Measurements from ENCODE around the gene OR8B2.

OR8B2 gene

GRCh38 chr11:124380585-124380984, 3.7 kb downstream of the OR8B2 start:
- H3K79me2 ChIP-seq (ENCODE audit: low read length): no peaks in the 10 kb centered on the region
- no peaks in the 10 kb centered on the region for H3K27me3 ChIP-seq (ENCODE audit: low read depth, low read length)
- H3K9ac ChIP-seq (ENCODE audit: low read length): no peak overlapping the region
- H4K20me1 ChIP-seq (ENCODE audit: insufficient read depth, low read length): no peaks in the 10 kb centered on the region
- no peak overlapping the region for H3K27ac ChIP-seq (ENCODE audit: low read length)
- no peak overlapping the region for H3K4me2 ChIP-seq (ENCODE audit: low read length)
- no peak overlapping the region for H3K4me3 ChIP-seq (ENCODE audit: low read length)
- TF ChIP-seq EZH2phosphoT487 (IDR thresholded peaks at IDR 0.05; ENCODE audit: low read depth) (no peak), CTCF (IDR thresholded peaks at IDR 0.05; ENCODE audit: low read depth, low read length) (no peak)
- no peaks in the 10 kb centered on the region for H3K9me3 ChIP-seq (ENCODE audit: insufficient read depth, low read length)
- no peaks in the 10 kb centered on the region for H3K36me3 ChIP-seq (replicated peaks; ENCODE audit: low read depth, low read length)
- no peaks in the 10 kb centered on the region for H3K4me1 ChIP-seq (ENCODE audit: low read length)
- no peak overlapping the region for H2AFZ ChIP-seq (ENCODE audit: low read depth, low read length)

- Histone ChIP-seq H3K27me3 (ENCODE audit: low read depth, low read length) (no peaks in the 10 kb centered on the region), H3K9me3 (ENCODE audit: insufficient read depth, low read length) (no peaks in the 10 kb centered on the region), H3K4me2 (ENCODE audit: low read length) (no peak overlapping the region), H3K9ac (ENCODE audit: low read length) (no peak overlapping the region), H3K4me3 (ENCODE audit: low read length) (no peak overlapping the region), H3K4me1 (ENCODE audit: low read length) (no peaks in the 10 kb centered on the region), H4K20me1 (ENCODE audit: insufficient read depth, low read length) (no peaks in the 10 kb centered on the region), H2AFZ (ENCODE audit: low read depth, low read length) (no peak overlapping the region), H3K79me2 (ENCODE audit: low read length) (no peaks in the 10 kb centered on the region), H3K36me3 (replicated peaks; ENCODE audit: low read depth, low read length) (no peaks in the 10 kb centered on the region), H3K27ac (ENCODE audit: low read length) (no peak overlapping the region)
- TF ChIP-seq CTCF (IDR thresholded peaks at IDR 0.05; ENCODE audit: low read depth, low read length) (no peak), EZH2phosphoT487 (IDR thresholded peaks at IDR 0.05; ENCODE audit: low read depth) (no peak)
Observed at GRCh38 chr11:124376280-124376679, 8.0 kb downstream of the OR8B2 start.

- H3K27me3 ChIP-seq (ENCODE audit: low read depth, low read length): 0 out of 2 replicates have a peak, but pooled peaks cover 9% of the 10 kb centered on the region
- no peaks in the 10 kb centered on the region for H3K9me3 ChIP-seq (ENCODE audit: insufficient read depth, low read length)
- no peak overlapping the region for H3K4me2 ChIP-seq (ENCODE audit: low read length)
- H3K9ac ChIP-seq (ENCODE audit: low read length): no peak overlapping the region
- no peak overlapping the region for H3K27ac ChIP-seq (ENCODE audit: low read length)
- H2AFZ ChIP-seq (ENCODE audit: low read depth, low read length): no peak overlapping the region
- no peaks in the 10 kb centered on the region for H3K36me3 ChIP-seq (replicated peaks; ENCODE audit: low read depth, low read length)
- no peak for TF ChIP-seq CTCF (IDR thresholded peaks at IDR 0.05; ENCODE audit: low read depth, low read length)
- no peaks in the 10 kb centered on the region for H4K20me1 ChIP-seq (ENCODE audit: insufficient read depth, low read length)
- no peaks in the 10 kb centered on the region for H3K79me2 ChIP-seq (ENCODE audit: low read length)
- no peaks in the 10 kb centered on the region for H3K4me1 ChIP-seq (ENCODE audit: low read length)
- no peak overlapping the region for H3K4me3 ChIP-seq (ENCODE audit: low read length)
Observed at GRCh38 chr11:124359566-124359965, 24.7 kb downstream of the OR8B2 start.

GRCh38 chr11:124346311-124346955, 37.9 kb downstream of the OR8B2 start:
- Histone ChIP-seq H3K4me3 (ENCODE audit: low read length) (no peak overlapping the region), H3K79me2 (ENCODE audit: low read length) (no peaks in the 10 kb centered on the region), H3K4me2 (ENCODE audit: low read length) (no peak overlapping the region), H3K27ac (ENCODE audit: low read length) (no peak overlapping the region), H3K9ac (ENCODE audit: low read length) (no peak overlapping the region), H3K9me3 (ENCODE audit: insufficient read depth, low read length) (no peaks in the 10 kb centered on the region), H2AFZ (ENCODE audit: low read depth, low read length) (no peak overlapping the region), H4K20me1 (ENCODE audit: insufficient read depth, low read length) (no peaks in the 10 kb centered on the region), H3K27me3 (ENCODE audit: low read depth, low read length) (no peaks in the 10 kb centered on the region), H3K4me1 (ENCODE audit: low read length) (no peaks in the 10 kb centered on the region), H3K36me3 (replicated peaks; ENCODE audit: low read depth, low read length) (no peaks in the 10 kb centered on the region)
- TF ChIP-seq EZH2phosphoT487 (IDR thresholded peaks at IDR 0.05; ENCODE audit: low read depth) (no peak), CTCF (IDR thresholded peaks at IDR 0.05; ENCODE audit: low read depth, low read length) (no peak)

Data from OCI-LY3 (cell line).